Naive thymus-derived CD4-positive, alpha-beta T cell (primary cell): Measurements from ENCODE around the gene ARSG. TPM values are rescaled to one million over a fixed set of nuclear protein-coding genes. Genes with fewer than 3 reads are reported as not detected.
"Not testable (repeated sequence)": the region's sequence is repeated elsewhere in the genome, so short reads cannot be mapped to it uniquely, and the experiment has no call there.

ENCODE experiments used
- ATAC-seq: fragments of 150-1000 bp; cut with Tn5 transposase; 2 replicates; pipeline ENCODE4 v1.10.0; 2021; ENCODE audit warnings: mild to moderate bottlenecking, moderate library complexity
- CTCF ChIA-PET: fragments of 350-600 bp; sonication (Branson Sonifier 250); formaldehyde crosslinking; loops from one replicate; lab custom pipeline; 2021; ENCODE audit warnings: antibody characterized with exemption; lab: Charles Lee
- POLR2A ChIA-PET: fragments of 350-600 bp; sonication (Branson Sonifier 250); formaldehyde crosslinking; loops from one replicate; lab custom pipeline; 2021; ENCODE audit warnings: antibody characterized with exemption, inconsistent platforms; lab: Charles Lee
- DNase-seq, 9 donors: peaks; one replicate each; pipeline versions ENCODE4 v3.0.0 to v3.0.0-alpha.2; 2020 to 2022; ENCODE audit warnings: mixed read lengths in 1 of 9
- H3K27ac ChIP-seq: one replicate; pipeline ENCODE4 v1.7.0; 2013; ENCODE audit warnings: mild to moderate bottlenecking, low read depth, low read length, moderate library complexity
- H3K27me3 ChIP-seq, 2 donors: one replicate each; pipeline ENCODE4 v1.7.0; 2013; ENCODE audit warnings: low read length in 2 of 2, mild to moderate bottlenecking in 2 of 2, moderate library complexity in 2 of 2; ENCODE audit not compliant: control insufficient read depth in 2 of 2, insufficient read depth in 2 of 2
- H3K36me3 ChIP-seq, 3 experiments: 1 replicate in 2 of 3; 2 replicates in 1 of 3; pipeline ENCODE4 v1.7.0; 2013; ENCODE audit warnings: low read length in 3 of 3, mild to moderate bottlenecking in 3 of 3, moderate library complexity in 1 of 3; ENCODE audit not compliant: insufficient read depth in 3 of 3, control insufficient read depth in 2 of 3
- H3K4me1 ChIP-seq, 2 donors: one replicate each; pipeline ENCODE4 v1.7.0; 2013; ENCODE audit warnings: low read length in 2 of 2, mild to moderate bottlenecking in 2 of 2, moderate library complexity in 1 of 2; ENCODE audit not compliant: control insufficient read depth in 2 of 2, insufficient read depth in 2 of 2
- H3K4me3 ChIP-seq: 2 replicates; pipeline ENCODE4 v1.7.0; 2013; ENCODE audit warnings: mild to moderate bottlenecking, low read length
- H3K9me3 ChIP-seq, 3 experiments: 1 replicate in 2 of 3; 2 replicates in 1 of 3; pipeline ENCODE4 v1.7.0; 2013; ENCODE audit warnings: low read length in 3 of 3; ENCODE audit not compliant: control insufficient read depth in 2 of 3
- H3K27ac Mint-ChIP-seq, 9 donors: one replicate each; pipeline ENCODE4 v1.8.0; 2020 to 2022; ENCODE audit warnings: mixed read lengths in 9 of 9, mild to moderate bottlenecking in 8 of 9, moderate library complexity in 5 of 9, inconsistent platforms in 2 of 9
- H3K27me3 Mint-ChIP-seq, 5 donors: one replicate each; pipeline ENCODE4 v1.8.0; 2021 to 2022; ENCODE audit warnings: mixed read lengths in 5 of 5, mild to moderate bottlenecking in 1 of 5
- H3K36me3 Mint-ChIP-seq, 5 donors: one replicate each; pipeline ENCODE4 v1.8.0; 2020 to 2022; ENCODE audit warnings: mixed read lengths in 5 of 5, mild to moderate bottlenecking in 3 of 5, inconsistent platforms in 1 of 5
- H3K4me1 Mint-ChIP-seq, 7 donors: one replicate each; pipeline ENCODE4 v1.8.0; 2020 to 2022; ENCODE audit warnings: mixed read lengths in 7 of 7, mild to moderate bottlenecking in 3 of 7, inconsistent platforms in 1 of 7
- H3K4me3 Mint-ChIP-seq, 10 donors: one replicate each; pipeline ENCODE4 v1.8.0; 2020 to 2022; ENCODE audit warnings: mild to moderate bottlenecking in 10 of 10, mixed read lengths in 10 of 10, moderate library complexity in 6 of 10, inconsistent platforms in 2 of 10
- H3K9me3 Mint-ChIP-seq, 11 donors: one replicate each; pipeline ENCODE4 v1.8.0; 2020 to 2022; ENCODE audit warnings: mixed read lengths in 11 of 11, mild to moderate bottlenecking in 4 of 11, inconsistent platforms in 1 of 11, moderate library complexity in 1 of 11
- intact Hi-C, 2 donors: fragments of 100-400 bp; cut with micrococcal nuclease; formaldehyde crosslinking; loops; one replicate each; pipeline ENCODE4 v1.15.1; 2023
- polyA plus RNA-seq, 2 donors: library from polyadenylated mRNA; unstranded; fragments of 300-500 nt; fragmentation: Illumina TruSeq; gene quantifications; one replicate each; pipeline ENCODE4 v1.2.3, GENCODE V29; 2021
- total RNA-seq, 6 experiments: library from RNA in 5 of 6; stranded (reverse) in 5 of 6; gene quantifications; 1 replicate in 5 of 6; 2 replicates in 1 of 6; pipeline ENCODE4 v1.2.3 and lab custom pipeline; 2021 to 2026

ARSG gene
- total and polyA plus RNA-seq, 7 experiments from 2014 or later = 7.3 to 20.0 (median 12.6) TPM

GRCh38 chr17:68256701-68257100 lies 34.6 kb upstream of the ARSG start:
- Histone ChIP-seq H3K4me1 (peaks cover 74 to 89% of the 10 kb centered on the region in 2 donors), H3K27ac (peak overlapping the region; percentile 92)
- H3K27me3 Mint-ChIP-seq, H3K9me3 ChIP-seq, H3K4me3 ChIP-seq, CTCF ChIA-PET, H3K27me3 ChIP-seq, H3K36me3 ChIP-seq, intact Hi-C loops, ATAC-seq, H3K9me3 Mint-ChIP-seq: not testable (repeated sequence)
- peak overlapping the region; percentile 40 to 97 (median 92) for H3K27ac Mint-ChIP-seq
- peaks cover 42 to 90% (median 77%) of the 10 kb centered on the region in 7 donors for H3K4me1 Mint-ChIP-seq
- peak in 1 of 9 donors; percentile 21 for DNase-seq
- POLR2A ChIA-PET = interaction anchor here (0.6 to 3.4 kb wide), 2 partner anchors 8 to 23 kb away, joined by 3 to 40 read pairs; partner anchors contain the start of gene AMZ2
- peaks cover 0 to 42% (median 5%) of the 10 kb centered on the region in 5 donors for H3K36me3 Mint-ChIP-seq
- H3K4me3 Mint-ChIP-seq = peak overlapping the region in 8 of 10 donors; percentile 3 to 70 (median 44)

- no peak overlapping the region for H3K4me3 ChIP-seq
- DNase-seq (peak in 1 of 9 donors; percentile 22), ATAC-seq (no peak)
- Mint-ChIP-seq H3K27me3 (no peaks in the 10 kb centered on the region), H3K4me3 (peak overlapping the region in 8 of 10 donors; percentile 4 to 70 (median 42)), H3K36me3 (peaks cover 0 to 38% (median 5%) of the 10 kb centered on the region in 5 donors), H3K9me3 (peaks cover 0 to 1% (median 0%) of the 10 kb centered on the region in 11 donors), H3K4me1 (peaks cover 43 to 90% (median 81%) of the 10 kb centered on the region in 7 donors), H3K27ac (peak overlapping the region; percentile 80 to 97 (median 93))
- H3K9me3 ChIP-seq = no peaks in the 10 kb centered on the region
- no peaks in the 10 kb centered on the region for H3K36me3 ChIP-seq
- no peaks in the 10 kb centered on the region for H3K27me3 ChIP-seq
- peak overlapping the region; percentile 92 for H3K27ac ChIP-seq
- H3K4me1 ChIP-seq = peaks cover 74 to 81% of the 10 kb centered on the region in 2 donors
- POLR2A ChIA-PET = interaction anchor here (0.6 to 3.8 kb wide), 7 partner anchors 10 to 201 kb away, joined by 3 to 40 read pairs (median 6); partner anchors contain the start of genes AMZ2, ARSG and SLC16A6
- CTCF ChIA-PET = interaction anchor here (0.7 to 1.5 kb wide), 3 partner anchors 175 to 207 kb away, joined by 3 to 5 read pairs (median 3); no protein-coding TSS in a partner anchor
- intact Hi-C loops = loop anchor here (1.0 to 2.0 kb wide), 2 partner anchors 10 to 57 kb away; partner anchors contain the start of gene AMZ2 (in 2 of the 2)
Observed at GRCh38 chr17:68257934-68258333, 33.4 kb upstream of the ARSG start.

- H3K9me3 Mint-ChIP-seq, H3K36me3 ChIP-seq, H3K27me3 Mint-ChIP-seq, H3K4me3 ChIP-seq, H3K27me3 ChIP-seq, H3K9me3 ChIP-seq: not testable (repeated sequence)
- intact Hi-C loops = loop anchor here (1.0 to 2.0 kb wide), 3 partner anchors 11 to 177 kb away; partner anchors contain the start of gene AMZ2 (in 2 of the 2)
- ChIA-PET POLR2A (interaction anchor here (0.7 to 3.8 kb wide), 6 partner anchors 11 to 200 kb away, joined by 3 to 40 read pairs (median 6); partner anchors contain the start of genes AMZ2, ARSG and SLC16A6), CTCF (interaction anchor here (0.5 to 1.5 kb wide), 6 partner anchors 30 to 218 kb away, joined by 3 to 5 read pairs (median 3); no protein-coding TSS in a partner anchor)
- H3K4me3 Mint-ChIP-seq = peak overlapping the region; percentile 52 to 79 (median 68)
- H3K27ac Mint-ChIP-seq = peak overlapping the region; percentile 87 to 97 (median 94)
- Histone ChIP-seq H3K4me1 (peaks cover 69 to 76% of the 10 kb centered on the region in 2 donors), H3K27ac (peak overlapping the region; percentile 92)
- H3K36me3 Mint-ChIP-seq = peaks cover 0 to 31% (median 5%) of the 10 kb centered on the region in 5 donors
- peak; percentile 95 for ATAC-seq
- peaks cover 35 to 84% (median 76%) of the 10 kb centered on the region in 7 donors for H3K4me1 Mint-ChIP-seq
- DNase-seq = peak; percentile 66 to 82 (median 72)
Observed at GRCh38 chr17:68258890-68259647, 32.2 kb upstream of the ARSG start.

GRCh38 chr17:68259648-68259951 lies 31.7 kb upstream of the ARSG start:
- not testable (repeated sequence) for H3K27me3 ChIP-seq, H3K4me3 ChIP-seq, DNase-seq, H3K36me3 ChIP-seq, H3K9me3 ChIP-seq, H3K27me3 Mint-ChIP-seq, H3K9me3 Mint-ChIP-seq, ATAC-seq
- ChIA-PET CTCF (interaction anchor here (1.5 kb wide), 1 partner anchor 173 kb away, joined by 3 read pairs; no protein-coding TSS in a partner anchor), POLR2A (interaction anchor here (1.0 to 3.8 kb wide), 5 partner anchors 11 to 199 kb away, joined by 5 to 40 read pairs (median 7); partner anchors contain the start of genes AMZ2, ARSG and SLC16A6)
- Mint-ChIP-seq H3K36me3 (peaks cover 0 to 27% (median 5%) of the 10 kb centered on the region in 5 donors), H3K4me3 (peak overlapping the region; percentile 51 to 79 (median 68)), H3K4me1 (peaks cover 33 to 79% (median 70%) of the 10 kb centered on the region in 7 donors), H3K27ac (peak overlapping the region; percentile 77 to 96 (median 92))
- Histone ChIP-seq H3K27ac (peak overlapping the region; percentile 92), H3K4me1 (peaks cover 64 to 71% of the 10 kb centered on the region in 2 donors)
- intact Hi-C loops = loop anchor here in 1 of 2 donors (1.0 to 2.0 kb wide), 2 partner anchors 59 to 177 kb away; no protein-coding TSS in a partner anchor

- intact Hi-C loops = loop anchor here in 1 of 2 donors (5.0 to 10.0 kb wide), 2 partner anchors 37 to 505 kb away; no protein-coding TSS in a partner anchor
- ChIA-PET POLR2A (interaction anchor here (0.6 to 3.8 kb wide), 7 partner anchors 12 to 199 kb away, joined by 3 to 40 read pairs (median 6); partner anchors contain the start of genes AMZ2, ARSG and SLC16A6), CTCF (interaction anchor here (0.6 to 1.0 kb wide), 3 partner anchors 12 to 178 kb away, joined by 4 to 5 read pairs (median 4); partner anchors contain the start of gene AMZ2)
- H3K27ac Mint-ChIP-seq = peak overlapping the region in 8 of 9 donors; percentile 77 to 96 (median 90)
- peak overlapping the region in 6 of 10 donors; percentile 59 to 79 (median 66) for H3K4me3 Mint-ChIP-seq
- Histone ChIP-seq H3K9me3 (no peaks in the 10 kb centered on the region), H3K27ac (peak overlapping the region; percentile 92), H3K27me3 (no peaks in the 10 kb centered on the region), H3K36me3 (no peaks in the 10 kb centered on the region), H3K4me3 (no peak overlapping the region), H3K4me1 (peaks cover 60 to 65% of the 10 kb centered on the region in 2 donors)
- peaks cover 0 to 25% (median 4%) of the 10 kb centered on the region in 5 donors for H3K36me3 Mint-ChIP-seq
- ATAC-seq (no peak), DNase-seq (no peak)
- no peaks in the 10 kb centered on the region for H3K9me3 Mint-ChIP-seq
- H3K27me3 Mint-ChIP-seq = no peaks in the 10 kb centered on the region
- peaks cover 28 to 73% (median 64%) of the 10 kb centered on the region in 7 donors for H3K4me1 Mint-ChIP-seq
Observed at GRCh38 chr17:68260051-68260762, 31.1 kb upstream of the ARSG start.
